DOHH2 (cell line): ENCODE results near the gene TMEM253.

Experiments
- EZH2phosphoT487 ChIP-seq: fragments of 200-600 bp; sonication (generic); IDR thresholded peaks from 2 replicates; pipeline ENCODE4 v1.6.1; 2017; ENCODE audit warnings: borderline replicate concordance, mild to moderate bottlenecking, antibody characterized with exemption, low read length, moderate library complexity, mixed read lengths
- TF ChIP-seq, protein P1 (sequence below): fragments of 200-600 bp; sonication (generic); IDR thresholded peaks from one replicate; pipeline ENCODE4 v1.5.1; 2014; ENCODE audit warnings: antibody characterized with exemption, mild to moderate bottlenecking, low read depth, low read length; ENCODE audit not compliant: poor library complexity, severe bottlenecking

DNA sequence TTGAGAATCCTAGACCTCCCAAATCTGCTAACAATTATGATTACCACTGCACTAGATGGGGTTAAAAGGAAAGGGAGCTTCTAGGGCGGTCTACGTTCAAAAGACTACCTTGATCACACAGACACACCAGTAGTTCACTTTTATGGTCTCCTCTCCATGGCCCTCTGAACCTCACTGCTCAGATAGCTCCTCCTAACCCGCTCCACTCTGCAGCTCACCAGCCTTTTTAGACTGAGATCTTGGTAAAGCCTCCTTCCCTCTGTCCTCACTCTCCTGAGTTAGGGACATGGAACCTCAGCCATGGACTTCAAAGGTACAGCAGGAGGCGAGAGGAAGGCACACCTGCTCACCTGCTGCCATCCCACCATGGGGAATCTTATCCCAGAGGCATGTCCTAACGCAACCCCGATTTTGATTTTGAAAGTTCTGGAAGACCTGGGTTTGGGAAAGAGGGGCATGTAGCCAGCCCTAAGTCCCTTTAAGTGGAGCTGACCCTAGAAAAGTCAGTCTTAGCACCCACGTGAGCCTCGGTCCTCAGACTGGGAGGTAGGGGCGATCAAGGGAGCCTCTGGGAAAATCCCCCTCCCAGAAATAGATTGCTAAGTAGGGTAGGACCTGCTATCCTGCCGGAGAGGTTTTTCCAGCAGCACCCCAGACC is 3.8 kb upstream of the TMEM253 start:
- TF ChIP-seq, protein P1, sequence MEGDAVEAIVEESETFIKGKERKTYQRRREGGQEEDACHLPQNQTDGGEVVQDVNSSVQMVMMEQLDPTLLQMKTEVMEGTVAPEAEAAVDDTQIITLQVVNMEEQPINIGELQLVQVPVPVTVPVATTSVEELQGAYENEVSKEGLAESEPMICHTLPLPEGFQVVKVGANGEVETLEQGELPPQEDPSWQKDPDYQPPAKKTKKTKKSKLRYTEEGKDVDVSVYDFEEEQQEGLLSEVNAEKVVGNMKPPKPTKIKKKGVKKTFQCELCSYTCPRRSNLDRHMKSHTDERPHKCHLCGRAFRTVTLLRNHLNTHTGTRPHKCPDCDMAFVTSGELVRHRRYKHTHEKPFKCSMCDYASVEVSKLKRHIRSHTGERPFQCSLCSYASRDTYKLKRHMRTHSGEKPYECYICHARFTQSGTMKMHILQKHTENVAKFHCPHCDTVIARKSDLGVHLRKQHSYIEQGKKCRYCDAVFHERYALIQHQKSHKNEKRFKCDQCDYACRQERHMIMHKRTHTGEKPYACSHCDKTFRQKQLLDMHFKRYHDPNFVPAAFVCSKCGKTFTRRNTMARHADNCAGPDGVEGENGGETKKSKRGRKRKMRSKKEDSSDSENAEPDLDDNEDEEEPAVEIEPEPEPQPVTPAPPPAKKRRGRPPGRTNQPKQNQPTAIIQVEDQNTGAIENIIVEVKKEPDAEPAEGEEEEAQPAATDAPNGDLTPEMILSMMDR = no peak
- no peak for TF ChIP-seq EZH2phosphoT487
